ENCODE measurements around the gene VPS13D. TPM values are rescaled to one million over a fixed set of nuclear protein-coding genes. Genes with fewer than 3 reads are reported as not detected.

VPS13D gene
- total and polyA plus RNA-seq, 2 donors: 27.2 to 59.4 TPM

DNA sequence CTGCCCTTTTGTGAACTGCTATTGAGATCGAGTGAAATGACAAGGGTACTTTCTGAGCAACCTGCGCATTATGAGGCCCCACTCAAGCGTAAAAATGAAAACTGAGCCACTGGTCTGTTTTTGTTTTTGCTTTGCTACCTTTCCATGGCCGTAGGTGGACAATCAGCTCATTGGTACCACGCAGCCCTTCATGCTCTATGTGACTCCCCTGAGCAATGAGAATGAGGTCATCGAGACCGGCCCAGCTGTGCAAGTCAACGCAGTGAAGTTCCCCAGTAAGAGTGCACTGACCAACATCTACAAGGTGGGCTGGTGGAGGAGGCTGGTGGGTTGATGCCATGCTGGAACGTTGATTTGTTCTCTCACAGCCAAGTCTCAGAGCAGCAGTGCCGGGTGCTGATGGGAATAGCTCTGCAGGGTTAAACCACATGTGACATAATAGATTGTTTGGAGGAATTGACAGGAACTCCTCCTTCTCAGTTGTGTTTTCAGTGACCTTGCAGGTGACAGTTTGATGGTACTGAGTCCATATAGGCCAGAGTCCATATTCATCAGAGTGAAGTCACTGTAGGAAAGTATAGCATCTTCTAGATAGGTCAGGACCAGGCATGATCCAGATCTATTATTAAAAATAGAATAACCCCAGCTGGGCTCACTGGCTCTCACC, 170.3 kb downstream of the VPS13D start:
- Histone ChIP-seq H3K27ac (ENCODE audit: low read depth) (no peak overlapping the region), H3K4me1 (ENCODE audit: insufficient read depth) (no peaks in the 10 kb centered on the region)

DNA sequence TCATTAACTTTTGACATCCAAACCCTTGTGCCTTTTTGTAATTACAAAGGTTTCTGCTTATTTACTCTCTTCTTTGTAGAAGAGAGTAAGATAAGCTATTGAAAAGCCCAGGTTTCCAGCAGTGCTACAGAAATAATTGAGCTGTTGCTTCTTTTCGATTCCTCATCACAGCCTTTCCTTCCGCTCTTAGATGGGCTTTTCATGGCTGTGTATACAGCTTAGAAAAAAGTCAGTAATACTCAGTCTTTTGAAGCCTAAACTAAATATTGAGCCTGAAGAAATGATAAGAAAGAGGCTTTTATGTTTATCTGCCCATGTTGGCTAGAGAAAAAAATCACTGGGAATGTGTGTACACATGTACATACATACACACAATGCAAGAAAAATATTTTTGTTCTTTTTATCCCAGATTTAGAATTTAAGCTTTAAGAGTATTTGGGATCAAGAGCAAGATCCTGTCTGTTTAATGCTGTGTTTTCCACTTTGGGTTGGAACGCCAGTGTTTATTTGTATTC, 172.4 kb downstream of the VPS13D start:
- Histone ChIP-seq H3K4me1 (ENCODE audit: insufficient read depth) (no peaks in the 10 kb centered on the region), H3K36me3 (ENCODE audit: insufficient read depth) (no peaks in the 10 kb centered on the region), H3K27ac (ENCODE audit: low read depth) (no peak overlapping the region), H3K4me3 (ENCODE audit: low read depth, low read length) (no peak overlapping the region)
- 67% methylated on average over 3 of the region's 3 CpGs for WGBS
- no peak for DNase-seq (ENCODE audit: extremely low spot score)

More for the DNA sequence above, 170.3 kb downstream of the VPS13D start:
- no peak for DNase-seq (ENCODE audit: extremely low spot score)
- WGBS: 97% methylated on average over 10 of the region's 10 CpGs
- no peaks in the 10 kb centered on the region for H3K36me3 ChIP-seq (ENCODE audit: insufficient read depth)
- H3K4me3 ChIP-seq (ENCODE audit: low read depth, low read length): no peak overlapping the region

DNA sequence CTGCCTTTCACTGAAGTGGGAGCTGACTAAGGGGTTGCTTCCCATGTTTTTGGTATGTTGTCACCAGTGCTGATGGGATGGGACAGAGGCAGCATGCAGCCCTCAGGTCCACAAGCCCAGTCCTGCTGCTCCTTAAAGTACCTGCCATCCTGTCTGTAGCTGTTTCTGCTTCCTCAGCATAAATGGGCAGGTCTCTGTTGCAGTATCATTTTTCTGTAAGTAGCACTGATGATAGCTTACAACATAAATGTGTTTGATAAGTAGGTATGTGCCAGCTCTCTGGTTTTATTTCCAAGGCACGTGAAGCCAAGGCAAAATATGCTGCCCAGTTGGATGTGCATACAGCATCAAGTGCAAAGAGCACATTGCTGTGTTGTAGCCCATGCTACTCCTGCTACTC, 173.0 kb downstream of the VPS13D start:
- 83% methylated on average over 1 of the region's 1 CpG for WGBS
- H3K27ac ChIP-seq (ENCODE audit: low read depth): no peak overlapping the region
- no peaks in the 10 kb centered on the region for H3K4me1 ChIP-seq (ENCODE audit: insufficient read depth)
- no peaks in the 10 kb centered on the region for H3K36me3 ChIP-seq (ENCODE audit: insufficient read depth)
- H3K4me3 ChIP-seq (ENCODE audit: low read depth, low read length): no peak overlapping the region
- DNase-seq (ENCODE audit: extremely low spot score): no peak

DNA sequence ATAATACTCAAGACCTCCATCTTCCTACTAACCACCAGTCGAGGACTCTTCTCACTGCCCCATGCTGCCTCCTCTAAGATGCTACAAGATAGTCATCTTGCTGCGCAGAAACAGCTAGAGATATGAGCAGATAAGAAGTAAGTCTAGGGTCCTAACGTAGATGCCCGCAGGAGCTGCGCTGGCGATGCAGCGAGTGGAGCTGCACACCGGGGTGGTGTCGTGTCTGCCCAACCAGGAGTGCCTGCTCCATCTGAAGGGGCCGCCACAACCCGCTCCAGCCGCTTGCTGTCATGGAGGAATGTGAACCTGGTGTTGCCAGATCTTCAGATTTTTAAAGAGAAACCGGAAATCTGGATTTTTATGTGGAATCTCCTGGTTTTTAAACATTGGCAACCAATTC, 175.1 kb downstream of the VPS13D start:
- Histone ChIP-seq H3K27ac (ENCODE audit: low read depth) (no peak overlapping the region), H3K36me3 (ENCODE audit: insufficient read depth) (no peaks in the 10 kb centered on the region), H3K4me3 (ENCODE audit: low read depth, low read length) (no peak overlapping the region), H3K4me1 (ENCODE audit: insufficient read depth) (no peaks in the 10 kb centered on the region)
- WGBS: 85% methylated on average over 13 of the region's 13 CpGs
- DNase-seq (ENCODE audit: extremely low spot score): no peak

DNA sequence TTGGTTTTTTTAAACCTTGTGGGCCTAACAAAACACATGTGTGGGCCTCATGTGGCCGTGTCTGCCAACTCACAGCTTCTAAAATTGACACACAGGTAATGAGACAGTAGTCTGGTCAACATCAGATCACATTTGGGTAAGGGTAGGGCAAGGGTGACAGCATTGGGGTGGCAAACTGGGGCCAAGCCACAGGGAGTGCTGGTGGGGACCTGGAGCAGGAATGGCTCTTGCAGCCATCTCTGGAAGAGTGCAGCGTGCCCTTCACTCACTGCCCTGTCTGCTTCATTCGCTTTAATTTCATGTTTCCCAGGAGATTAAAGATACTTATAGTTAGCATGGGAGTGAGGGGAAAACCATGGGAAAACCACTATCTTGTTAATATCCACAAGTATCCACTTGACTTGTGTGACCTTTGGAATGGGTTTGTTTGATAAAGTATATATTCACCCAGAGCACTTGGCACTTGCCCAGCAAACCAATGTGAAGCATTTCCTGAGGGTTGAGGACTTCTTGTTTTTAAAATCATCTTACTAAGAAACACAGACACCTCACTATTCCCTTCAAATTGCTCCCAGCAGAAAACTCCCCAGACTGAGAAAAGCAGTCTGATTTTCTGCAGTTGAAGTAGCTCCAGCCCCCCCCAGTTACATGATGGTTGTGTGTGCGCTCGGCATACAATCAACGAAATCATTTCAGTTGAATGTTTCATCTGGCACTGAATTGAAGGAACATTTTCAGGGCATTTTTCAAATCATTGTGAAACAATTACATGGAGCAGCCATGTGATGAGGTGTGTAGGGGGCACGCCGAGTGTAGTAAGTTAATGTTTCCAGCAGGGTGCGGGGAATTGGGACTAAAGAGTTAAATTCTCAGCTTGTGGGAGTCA, 175.7 kb downstream of the VPS13D start:
- peak overlapping the region; percentile 25 for H3K27ac ChIP-seq (ENCODE audit: low read depth)
- 78% methylated on average over 9 of the region's 9 CpGs for WGBS
- H3K4me1 ChIP-seq (ENCODE audit: insufficient read depth): no peaks in the 10 kb centered on the region
- no peak overlapping the region for H3K4me3 ChIP-seq (ENCODE audit: low read depth, low read length)
- H3K36me3 ChIP-seq (ENCODE audit: insufficient read depth): no peaks in the 10 kb centered on the region
- no peak for DNase-seq (ENCODE audit: extremely low spot score)

DNA sequence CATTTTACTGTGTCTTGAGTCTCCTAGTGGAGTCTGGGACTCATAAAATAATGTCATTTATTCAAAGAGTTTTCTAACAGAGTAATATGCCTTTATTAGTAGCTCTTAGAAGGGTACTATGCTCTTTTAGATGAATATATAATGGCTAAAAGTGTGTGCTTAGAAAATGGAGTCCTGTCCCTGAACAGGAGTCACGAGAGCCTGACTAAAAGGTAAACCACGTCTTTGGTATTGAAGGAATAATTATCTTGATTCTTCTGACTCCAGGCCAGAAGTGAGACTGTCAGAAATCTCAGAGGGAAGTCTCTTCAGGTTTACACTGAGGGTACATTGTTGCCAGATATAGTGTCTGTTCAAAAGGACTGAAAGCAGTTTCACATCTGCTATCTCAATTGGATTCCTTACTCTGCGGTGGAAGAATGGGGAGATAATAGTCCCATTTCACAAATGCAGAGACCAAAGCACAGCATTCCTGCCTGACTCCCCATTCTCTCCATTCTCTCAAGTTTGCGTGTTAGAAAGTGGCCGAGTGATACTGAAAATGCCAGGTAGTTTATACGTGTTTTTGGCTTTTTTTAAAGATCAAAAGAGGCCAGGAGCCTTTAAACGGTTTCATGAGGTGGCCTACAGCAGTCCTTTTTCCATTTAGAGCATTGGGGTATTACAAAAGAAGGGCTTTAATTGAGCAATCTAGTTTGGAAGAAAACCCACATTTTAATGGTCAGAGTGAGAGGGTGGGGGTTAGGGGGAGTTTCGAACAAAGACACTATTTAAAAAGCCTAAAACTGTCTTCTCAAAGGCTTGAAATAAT, 176.6 kb downstream of the VPS13D start:
- peak overlapping the region; percentile 25 for H3K27ac ChIP-seq (ENCODE audit: low read depth)
- no peak for DNase-seq (ENCODE audit: extremely low spot score)
- H3K4me1 ChIP-seq (ENCODE audit: insufficient read depth): no peaks in the 10 kb centered on the region
- no peaks in the 10 kb centered on the region for H3K36me3 ChIP-seq (ENCODE audit: insufficient read depth)
- H3K4me3 ChIP-seq (ENCODE audit: low read depth, low read length): no peak overlapping the region
- WGBS: 56% methylated on average over 8 of the region's 8 CpGs

DNA sequence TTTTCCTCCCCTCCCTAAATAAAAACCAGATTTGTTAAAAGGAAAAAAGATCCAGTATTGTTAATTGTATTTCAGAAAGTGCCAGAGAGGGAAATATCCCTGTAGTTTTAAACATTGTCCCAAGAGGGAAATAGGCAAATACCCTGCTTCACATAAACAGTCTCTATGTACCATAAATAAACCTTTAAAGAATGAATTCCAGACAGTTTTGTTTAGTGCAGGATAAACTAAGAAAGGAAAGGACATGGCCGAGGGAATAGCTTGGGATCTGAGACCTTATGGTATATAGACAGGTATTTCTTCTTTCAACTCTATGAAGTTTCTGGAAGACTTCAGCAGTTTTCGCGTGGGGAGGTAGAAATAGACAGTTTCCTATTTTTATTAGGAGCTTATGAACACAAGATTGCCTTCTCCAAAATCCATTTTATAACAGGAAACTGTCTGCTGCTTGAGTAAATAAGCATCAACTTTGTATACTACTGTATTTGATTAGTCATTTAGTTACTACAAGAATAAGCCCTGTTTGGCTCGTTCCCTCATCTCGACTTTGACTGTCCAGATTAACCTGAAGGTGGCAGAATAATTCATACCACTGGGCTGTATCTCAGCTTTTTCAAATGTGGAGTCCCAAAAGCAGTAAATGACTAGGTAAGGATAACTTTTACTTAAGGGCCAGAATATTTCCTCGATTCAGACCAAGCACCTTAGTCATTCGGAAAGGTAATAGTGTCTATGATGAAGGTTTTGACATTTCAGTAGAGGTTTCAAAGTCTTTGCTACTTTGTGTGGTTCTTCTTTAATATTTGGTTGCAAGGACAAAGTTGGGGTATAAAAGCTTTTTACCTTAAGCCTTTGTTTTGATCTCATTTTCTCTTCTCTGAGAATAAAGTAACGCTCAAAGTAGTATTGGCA, 177.5 kb downstream of the VPS13D start:
- WGBS: 35% methylated on average over 8 of the region's 8 CpGs
- Histone ChIP-seq H3K4me3 (ENCODE audit: low read depth, low read length) (no peak overlapping the region), H3K4me1 (ENCODE audit: insufficient read depth) (no peaks in the 10 kb centered on the region), H3K27ac (ENCODE audit: low read depth) (peak overlapping the region; percentile 6), H3K36me3 (ENCODE audit: insufficient read depth) (no peaks in the 10 kb centered on the region)
- DNase-seq (ENCODE audit: extremely low spot score): peak; percentile 58

DNA sequence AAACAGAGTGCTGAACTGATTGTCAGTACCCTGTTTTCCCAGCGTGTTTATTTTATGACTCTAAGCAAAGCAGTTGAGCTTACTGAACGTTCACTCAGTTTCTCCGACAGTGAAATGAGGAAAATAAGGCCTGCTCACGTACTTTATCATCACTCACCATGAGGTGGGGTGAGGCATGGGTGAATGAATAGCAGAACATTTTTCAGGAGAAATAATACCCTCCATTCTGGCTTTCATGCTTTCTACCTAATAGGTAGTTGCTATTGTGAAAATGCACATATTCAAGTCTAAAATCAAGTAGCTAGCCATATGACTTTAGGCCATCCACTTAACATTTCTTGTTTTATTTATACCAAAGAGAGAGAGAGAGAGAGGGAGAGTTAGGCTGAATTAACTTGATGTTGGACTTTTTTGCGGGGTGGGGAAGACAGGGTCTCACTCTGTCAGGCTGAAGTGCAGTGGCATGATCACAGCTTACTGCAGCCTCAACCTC, 178.2 kb downstream of the VPS13D start:
- peak overlapping the region; percentile 6 for H3K27ac ChIP-seq (ENCODE audit: low read depth)
- H3K4me1 ChIP-seq (ENCODE audit: insufficient read depth): no peaks in the 10 kb centered on the region
- no peaks in the 10 kb centered on the region for H3K36me3 ChIP-seq (ENCODE audit: insufficient read depth)
- H3K4me3 ChIP-seq (ENCODE audit: low read depth, low read length): no peak overlapping the region
- WGBS: 60% methylated on average over 5 of the region's 5 CpGs
- DNase-seq (ENCODE audit: extremely low spot score): no peak

DNA sequence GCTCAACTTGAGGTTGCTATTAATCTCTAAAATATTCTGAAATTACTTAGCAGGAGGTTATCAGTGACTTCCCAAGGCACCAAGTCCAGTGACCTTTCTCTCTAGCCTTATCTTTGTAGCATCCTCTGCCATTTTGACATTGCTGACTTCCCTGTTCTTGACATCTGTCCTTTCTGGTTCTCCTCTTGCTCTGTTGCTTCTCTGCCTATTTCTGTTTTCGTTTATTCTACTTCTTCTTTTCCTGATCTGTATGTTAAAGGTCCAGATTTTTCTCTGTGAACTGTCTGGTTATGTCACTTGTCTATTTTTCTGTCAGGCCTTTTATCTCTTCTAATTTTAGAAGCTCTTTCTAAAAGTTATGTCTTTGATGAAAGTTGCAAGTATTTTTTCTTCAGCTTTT, 178.8 kb downstream of the VPS13D start:
- no peaks in the 10 kb centered on the region for H3K4me1 ChIP-seq (ENCODE audit: insufficient read depth)
- no peak overlapping the region for H3K4me3 ChIP-seq (ENCODE audit: low read depth, low read length)
- H3K36me3 ChIP-seq (ENCODE audit: insufficient read depth): no peaks in the 10 kb centered on the region
- WGBS: 71% methylated on average over 1 of the region's 1 CpG
- no peak overlapping the region for H3K27ac ChIP-seq (ENCODE audit: low read depth)
- no peak for DNase-seq (ENCODE audit: extremely low spot score)

DNA sequence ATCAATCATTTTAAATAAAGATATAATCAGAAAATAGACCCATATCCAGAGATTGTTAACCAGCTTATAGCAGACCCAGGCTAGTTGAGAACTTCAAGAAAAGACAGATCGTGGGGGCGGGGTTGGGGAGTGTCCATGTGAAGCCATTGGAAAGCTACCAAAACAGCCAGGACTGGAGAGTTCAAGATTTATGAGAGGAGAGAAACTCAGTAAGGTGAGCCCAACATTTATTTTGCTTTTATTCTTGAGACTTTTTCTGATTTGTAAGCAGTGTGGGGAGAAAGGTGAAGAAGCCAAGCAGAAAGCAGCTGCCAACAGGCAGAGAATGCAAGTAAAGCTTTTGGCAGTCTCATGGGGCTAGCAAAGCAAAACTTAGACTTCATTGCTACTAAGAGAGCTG, 179.9 kb downstream of the VPS13D start:
- H3K27ac ChIP-seq (ENCODE audit: low read depth): no peak overlapping the region
- H3K36me3 ChIP-seq (ENCODE audit: insufficient read depth): no peaks in the 10 kb centered on the region
- H3K4me3 ChIP-seq (ENCODE audit: low read depth, low read length): no peak overlapping the region
- no peak for DNase-seq (ENCODE audit: extremely low spot score)
- H3K4me1 ChIP-seq (ENCODE audit: insufficient read depth): no peaks in the 10 kb centered on the region
- whole genome bisulfite sequencing: 79% methylated on average over 2 of the region's 2 CpGs

DNA sequence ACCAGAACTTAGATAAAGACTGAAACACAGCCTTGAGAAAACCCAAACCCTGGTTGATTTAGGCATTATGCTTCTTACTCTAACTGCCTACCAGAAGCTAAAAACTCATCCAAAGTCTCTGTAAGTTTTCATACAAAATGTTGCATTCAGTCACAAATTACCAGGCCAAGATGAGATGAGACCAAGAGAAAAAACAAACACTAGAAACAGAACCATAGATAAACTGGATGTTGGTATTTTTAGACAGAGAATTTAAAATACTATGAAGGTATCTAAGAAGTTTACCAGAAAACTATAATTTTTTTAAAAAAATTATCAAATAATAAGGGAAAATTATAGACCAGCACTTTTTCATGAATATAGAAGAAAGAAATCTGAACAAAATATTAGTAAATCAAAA, 180.5 kb downstream of the VPS13D start:
- no peak overlapping the region for H3K4me3 ChIP-seq (ENCODE audit: low read depth, low read length)
- no peak overlapping the region for H3K27ac ChIP-seq (ENCODE audit: low read depth)
- no peak for DNase-seq (ENCODE audit: extremely low spot score)
- H3K36me3 ChIP-seq (ENCODE audit: insufficient read depth): no peaks in the 10 kb centered on the region
- H3K4me1 ChIP-seq (ENCODE audit: insufficient read depth): no peaks in the 10 kb centered on the region

DNA sequence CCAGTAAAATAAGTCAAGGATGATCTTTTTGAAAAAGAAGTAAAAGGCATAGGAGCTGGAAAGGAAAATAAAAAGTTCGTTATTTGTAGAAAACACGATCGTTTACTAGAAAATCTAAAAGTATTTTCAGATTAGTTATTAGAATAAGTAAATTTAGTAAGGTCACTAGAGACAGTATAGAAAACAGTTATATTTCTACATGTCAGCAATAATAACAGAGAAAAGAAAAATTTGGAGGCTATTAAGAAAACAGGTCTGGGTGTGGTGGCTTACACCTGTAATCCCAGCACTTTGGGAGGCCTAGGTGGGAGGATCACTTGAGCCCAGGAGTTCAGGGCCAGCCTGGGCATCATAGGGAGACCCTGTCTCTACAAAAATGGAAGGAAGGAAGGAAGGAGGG, 181.3 kb downstream of the VPS13D start:
- no peak overlapping the region for H3K4me3 ChIP-seq (ENCODE audit: low read depth, low read length)
- no peak for DNase-seq (ENCODE audit: extremely low spot score)
- WGBS: over 99% methylated on average over 3 of the region's 3 CpGs
- no peaks in the 10 kb centered on the region for H3K36me3 ChIP-seq (ENCODE audit: insufficient read depth)
- H3K4me1 ChIP-seq (ENCODE audit: insufficient read depth): no peaks in the 10 kb centered on the region
- no peak overlapping the region for H3K27ac ChIP-seq (ENCODE audit: low read depth)
